ENCODE measurements around the gene TMF1. TPM values are rescaled to one million over a fixed set of nuclear protein-coding genes. Genes with fewer than 3 reads are reported as not detected.

Gene TMF1
- total RNA-seq, 1 experiment from 2014 or later: 18.7 TPM

DNA sequence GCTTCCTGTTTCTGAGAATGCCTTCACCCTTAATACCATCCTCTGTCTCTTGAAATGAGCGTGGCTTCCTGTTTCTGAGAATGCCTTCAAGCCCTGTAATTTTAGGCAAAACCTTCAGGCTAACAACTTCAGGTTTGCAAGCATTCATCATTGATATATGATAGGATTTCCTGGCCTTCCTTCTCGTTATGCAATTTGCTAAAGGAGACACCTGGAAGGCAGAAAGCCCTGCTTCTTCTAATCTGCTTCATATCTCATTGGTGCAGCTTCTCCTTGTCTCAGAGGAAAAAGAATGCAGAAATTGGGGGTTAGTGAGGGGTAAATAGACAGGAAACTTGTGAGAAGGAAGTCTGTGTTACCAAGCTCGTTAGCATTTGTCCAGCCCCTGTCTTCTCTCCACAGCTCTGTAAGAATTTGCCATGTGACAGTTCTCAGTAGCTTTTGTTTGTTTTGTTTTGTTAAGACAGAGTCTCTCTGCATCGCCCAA, 39.9 kb upstream of the TMF1 start:
- BruUV-seq (replicated peaks): no TSS peak
- H3K27ac ChIP-seq (ENCODE audit: low read length): no peak overlapping the region
- H3K27me3 ChIP-seq (ENCODE audit: control insufficient read depth, insufficient read depth, low read length): no peaks in the 10 kb centered on the region
- ChIA-PET POLR2A (no interaction called here), CTCF (no interaction called here)
- ATAC-seq (no peak), DNase-seq (ENCODE audit: low read depth, low spot score) (no peak)
- no peak overlapping the region for H3K4me3 ChIP-seq (ENCODE audit: low read depth in 2 of 2, low read length in 2 of 2)
- in situ Hi-C loops (cut with HindIII; ENCODE audit: low pct_unique_long_range_greater_than_20kb, low sequenced_read_pairs): no loop called here
- intact Hi-C loops (cut with micrococcal nuclease; ENCODE audit: unreplicated experiment): no loop called here
- H3K9me3 ChIP-seq (ENCODE audit: control insufficient read depth, insufficient read depth, low read depth, low read length): no peaks in the 10 kb centered on the region
- no peaks in the 10 kb centered on the region; the same call in 1 of the 2 replicates for H3K36me3 ChIP-seq (ENCODE audit: control insufficient read depth, insufficient read depth, low read length)
- peaks cover 18% of the 10 kb centered on the region for H3K4me1 ChIP-seq (ENCODE audit: control insufficient read depth, insufficient read depth, low read length)
- TF ChIP-seq, protein P1, sequence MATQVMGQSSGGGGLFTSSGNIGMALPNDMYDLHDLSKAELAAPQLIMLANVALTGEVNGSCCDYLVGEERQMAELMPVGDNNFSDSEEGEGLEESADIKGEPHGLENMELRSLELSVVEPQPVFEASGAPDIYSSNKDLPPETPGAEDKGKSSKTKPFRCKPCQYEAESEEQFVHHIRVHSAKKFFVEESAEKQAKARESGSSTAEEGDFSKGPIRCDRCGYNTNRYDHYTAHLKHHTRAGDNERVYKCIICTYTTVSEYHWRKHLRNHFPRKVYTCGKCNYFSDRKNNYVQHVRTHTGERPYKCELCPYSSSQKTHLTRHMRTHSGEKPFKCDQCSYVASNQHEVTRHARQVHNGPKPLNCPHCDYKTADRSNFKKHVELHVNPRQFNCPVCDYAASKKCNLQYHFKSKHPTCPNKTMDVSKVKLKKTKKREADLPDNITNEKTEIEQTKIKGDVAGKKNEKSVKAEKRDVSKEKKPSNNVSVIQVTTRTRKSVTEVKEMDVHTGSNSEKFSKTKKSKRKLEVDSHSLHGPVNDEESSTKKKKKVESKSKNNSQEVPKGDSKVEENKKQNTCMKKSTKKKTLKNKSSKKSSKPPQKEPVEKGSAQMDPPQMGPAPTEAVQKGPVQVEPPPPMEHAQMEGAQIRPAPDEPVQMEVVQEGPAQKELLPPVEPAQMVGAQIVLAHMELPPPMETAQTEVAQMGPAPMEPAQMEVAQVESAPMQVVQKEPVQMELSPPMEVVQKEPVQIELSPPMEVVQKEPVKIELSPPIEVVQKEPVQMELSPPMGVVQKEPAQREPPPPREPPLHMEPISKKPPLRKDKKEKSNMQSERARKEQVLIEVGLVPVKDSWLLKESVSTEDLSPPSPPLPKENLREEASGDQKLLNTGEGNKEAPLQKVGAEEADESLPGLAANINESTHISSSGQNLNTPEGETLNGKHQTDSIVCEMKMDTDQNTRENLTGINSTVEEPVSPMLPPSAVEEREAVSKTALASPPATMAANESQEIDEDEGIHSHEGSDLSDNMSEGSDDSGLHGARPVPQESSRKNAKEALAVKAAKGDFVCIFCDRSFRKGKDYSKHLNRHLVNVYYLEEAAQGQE (IDR thresholded peaks at IDR 0.05; ENCODE audit: insufficient read depth in 1 of 2, low read depth in 2 of 2, low read length in 1 of 2): no peak
- no peak for TF ChIP-seq SIN3A (IDR thresholded peaks at IDR 0.05; ENCODE audit: borderline replicate concordance, insufficient read depth, low read depth, low read length)
- TF ChIP-seq, protein P2, sequence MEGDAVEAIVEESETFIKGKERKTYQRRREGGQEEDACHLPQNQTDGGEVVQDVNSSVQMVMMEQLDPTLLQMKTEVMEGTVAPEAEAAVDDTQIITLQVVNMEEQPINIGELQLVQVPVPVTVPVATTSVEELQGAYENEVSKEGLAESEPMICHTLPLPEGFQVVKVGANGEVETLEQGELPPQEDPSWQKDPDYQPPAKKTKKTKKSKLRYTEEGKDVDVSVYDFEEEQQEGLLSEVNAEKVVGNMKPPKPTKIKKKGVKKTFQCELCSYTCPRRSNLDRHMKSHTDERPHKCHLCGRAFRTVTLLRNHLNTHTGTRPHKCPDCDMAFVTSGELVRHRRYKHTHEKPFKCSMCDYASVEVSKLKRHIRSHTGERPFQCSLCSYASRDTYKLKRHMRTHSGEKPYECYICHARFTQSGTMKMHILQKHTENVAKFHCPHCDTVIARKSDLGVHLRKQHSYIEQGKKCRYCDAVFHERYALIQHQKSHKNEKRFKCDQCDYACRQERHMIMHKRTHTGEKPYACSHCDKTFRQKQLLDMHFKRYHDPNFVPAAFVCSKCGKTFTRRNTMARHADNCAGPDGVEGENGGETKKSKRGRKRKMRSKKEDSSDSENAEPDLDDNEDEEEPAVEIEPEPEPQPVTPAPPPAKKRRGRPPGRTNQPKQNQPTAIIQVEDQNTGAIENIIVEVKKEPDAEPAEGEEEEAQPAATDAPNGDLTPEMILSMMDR (IDR thresholded peaks at IDR 0.05): no peak
- TF ChIP-seq POLR2AphosphoS5 (IDR thresholded peaks at IDR 0.05; ENCODE audit: low read depth, low read length): no peak
- no peak for TF ChIP-seq TCF7L2 (IDR thresholded peaks at IDR 0.05; ENCODE audit: low read depth, low read length)

DNA sequence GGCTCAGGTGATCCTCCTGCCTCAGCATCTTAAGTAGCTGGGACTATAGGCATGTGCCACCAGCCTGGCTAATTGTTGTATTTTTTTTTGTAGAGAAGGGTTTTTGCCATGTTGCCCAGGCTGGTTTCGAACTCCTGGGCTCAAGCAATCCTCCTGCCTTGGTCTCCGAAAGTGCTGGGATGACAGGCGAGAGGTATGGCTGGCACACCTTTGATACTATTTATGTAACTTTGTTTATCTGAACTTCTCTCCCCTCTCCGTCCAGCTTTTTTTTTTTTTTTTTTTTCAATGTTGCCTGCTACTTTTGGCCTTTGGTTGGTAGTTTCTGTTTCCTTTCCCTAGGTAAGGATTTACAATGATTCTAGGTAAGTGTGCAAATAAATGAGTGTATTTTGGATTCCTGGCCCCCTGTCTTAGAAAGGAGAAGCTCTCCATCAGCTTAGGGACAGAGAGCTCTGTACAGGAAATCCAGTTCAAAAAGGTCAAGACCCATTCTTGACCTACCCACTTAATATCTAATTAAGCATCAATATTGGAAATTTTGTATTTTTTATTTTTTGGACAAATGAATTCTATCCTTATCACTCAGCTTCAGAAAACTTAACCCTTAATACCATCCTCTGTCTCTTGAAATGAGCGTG, 39.4 kb upstream of the TMF1 start:
- H3K27ac ChIP-seq (ENCODE audit: low read length): no peak overlapping the region
- DNase-seq (ENCODE audit: low read depth, low spot score) (no peak), ATAC-seq (no peak)
- BruUV-seq (replicated peaks): no TSS peak
- intact Hi-C loops (cut with micrococcal nuclease; ENCODE audit: unreplicated experiment) (no loop called here), in situ Hi-C loops (cut with HindIII; ENCODE audit: low pct_unique_long_range_greater_than_20kb, low sequenced_read_pairs) (no loop called here)
- TF ChIP-seq, protein P2 (IDR thresholded peaks at IDR 0.05): no peak
- no peak overlapping the region for H3K4me3 ChIP-seq (ENCODE audit: low read depth in 2 of 2, low read length in 2 of 2)
- peaks cover 21% of the 10 kb centered on the region for H3K4me1 ChIP-seq (ENCODE audit: control insufficient read depth, insufficient read depth, low read length)
- ChIA-PET CTCF (no interaction called here), POLR2A (interaction anchor here (0.6 kb wide), 1 partner anchor 14 kb away, joined by 6 read pairs; no protein-coding TSS in a partner anchor)
- H3K36me3 ChIP-seq (ENCODE audit: control insufficient read depth, insufficient read depth, low read length): no peaks in the 10 kb centered on the region; the same call in 1 of the 2 replicates
- H3K9me3 ChIP-seq (ENCODE audit: control insufficient read depth, insufficient read depth, low read depth, low read length): no peaks in the 10 kb centered on the region
- no peaks in the 10 kb centered on the region for H3K27me3 ChIP-seq (ENCODE audit: control insufficient read depth, insufficient read depth, low read length)
